Tibial nerve (tissue), 4 donors: ENCODE results near the gene FBLN2. TPM values are rescaled to one million over a fixed set of nuclear protein-coding genes. Genes with fewer than 3 reads are reported as not detected.

Experiments used
- DNase-seq, 2 donors: peaks; one replicate each; pipeline ENCODE4 v3.0.0-alpha.2; 2019; ENCODE audit warnings: low spot score in 2 of 2
- H3K27ac ChIP-seq, 4 donors: fragments of 200-600 bp; sonication (generic) in 3 of 4; one replicate each; pipeline ENCODE4 v1.5.1; 2017 to 2019; ENCODE audit warnings: mild to moderate bottlenecking in 1 of 4
- H3K27me3 ChIP-seq, 2 donors: fragments of 200-600 bp; sonication (generic) in 1 of 2; one replicate each; pipeline versions ENCODE4 v1.5.1 to v1.6.0; 2017 to 2019
- H3K36me3 ChIP-seq, 3 donors: fragments of 200-600 bp; sonication (generic); one replicate each; pipeline ENCODE4 v1.5.1; 2018 to 2019
- H3K4me1 ChIP-seq, 4 donors: fragments of 200-600 bp; sonication (generic) in 3 of 4; one replicate each; pipeline ENCODE4 v1.5.1; 2017 to 2019
- H3K4me3 ChIP-seq, 4 donors: fragments of 200-600 bp; sonication (generic) in 3 of 4; one replicate each; pipeline ENCODE4 v1.5.1; 2017 to 2019; ENCODE audit warnings: mild to moderate bottlenecking in 1 of 4, moderate library complexity in 1 of 4
- H3K9me3 ChIP-seq, 4 donors: fragments of 200-600 bp; sonication (generic) in 3 of 4; one replicate each; pipeline ENCODE4 v1.5.1; 2017 to 2019
- CTCF ChIP-seq, 5 experiments: fragments of 200-600 bp in 3 of 5; fragments of 450-650 bp in 2 of 5; sonication (generic) in 3 of 5; IDR thresholded peaks; one replicate each; pipeline ENCODE4 v1.5.1; 2016 to 2019; ENCODE audit warnings: antibody characterized with exemption in 5 of 5, mild to moderate bottlenecking in 3 of 5, moderate library complexity in 2 of 5
- EP300 ChIP-seq, 2 donors: sonication (generic); formaldehyde crosslinking; IDR thresholded peaks; one replicate each; pipeline ENCODE4 v1.6.1; 2017; ENCODE audit warnings: antibody characterized with exemption in 2 of 2, mild to moderate bottlenecking in 1 of 2
- POLR2A ChIP-seq, 2 donors: fragments of 450-650 bp; IDR thresholded peaks; one replicate each; pipeline ENCODE4 v1.6.1; 2017; ENCODE audit warnings: antibody characterized with exemption in 2 of 2, mild to moderate bottlenecking in 2 of 2, moderate library complexity in 2 of 2
- WGBS, 2 donors: methylation state at CpG; one replicate each; pipeline ENCODE4 v1.1.5; 2018; 5-methylcytosine and 5-hydroxymethylcytosine counted together
- total RNA-seq, 4 donors: library from RNA; depleted of rRNA; stranded (reverse); fragments of >200 nt; gene quantifications; one replicate each; pipeline ENCODE4 v1.1.0, GENCODE V29; 2016

FBLN2 gene
- total RNA-seq, 4 donors from 2014 or later, result 185 to 445 (median 240) TPM

GRCh38 chr3:13683288-13683687 is 134.4 kb downstream of the FBLN2 start:
- no peak for TF ChIP-seq CTCF (IDR thresholded peaks at IDR 0.05)
- TF ChIP-seq POLR2A (IDR thresholded peaks at IDR 0.05), result no peak
- no peak for TF ChIP-seq EP300 (IDR thresholded peaks at IDR 0.05)
- H3K27ac ChIP-seq, result no peak overlapping the region
- no peak overlapping the region for H3K4me3 ChIP-seq
- DNase-seq, result no peak
- H3K9me3 ChIP-seq, result no peaks in the 10 kb centered on the region
- no peaks in the 10 kb centered on the region for H3K27me3 ChIP-seq
- H3K36me3 ChIP-seq, result no peaks in the 10 kb centered on the region
- no peaks in the 10 kb centered on the region for H3K4me1 ChIP-seq
- WGBS, 2 donors, result 81 to 82% methylated on average over 4 of the region's 4 CpGs

- no peak for DNase-seq
- Histone ChIP-seq H3K4me3 (no peak overlapping the region), H3K27ac (no peak overlapping the region), H3K4me1 (no peaks in the 10 kb centered on the region), H3K36me3 (no peaks in the 10 kb centered on the region), H3K9me3 (no peaks in the 10 kb centered on the region), H3K27me3 (no peaks in the 10 kb centered on the region)
- no peak for TF ChIP-seq CTCF (IDR thresholded peaks at IDR 0.05)
- TF ChIP-seq EP300 (IDR thresholded peaks at IDR 0.05), result no peak
- no peak for TF ChIP-seq POLR2A (IDR thresholded peaks at IDR 0.05)
- WGBS, 2 donors, result 79 to 80% methylated on average over 11 of the region's 11 CpGs
Observed at GRCh38 chr3:13683772-13684171, 134.8 kb downstream of the FBLN2 start.

- H3K27me3 ChIP-seq, result no peaks in the 10 kb centered on the region
- no peak for DNase-seq
- no peaks in the 10 kb centered on the region for H3K4me1 ChIP-seq
- no peaks in the 10 kb centered on the region for H3K9me3 ChIP-seq
- H3K27ac ChIP-seq, result no peak overlapping the region
- 40 to 48% methylated on average over 9 to 12 of the region's 12 CpGs for WGBS, 2 donors
- no peak overlapping the region for H3K4me3 ChIP-seq
- no peaks in the 10 kb centered on the region for H3K36me3 ChIP-seq
- TF ChIP-seq CTCF (IDR thresholded peaks at IDR 0.05) (no peak), EP300 (IDR thresholded peaks at IDR 0.05) (no peak), POLR2A (IDR thresholded peaks at IDR 0.05) (no peak)
Observed at GRCh38 chr3:13684350-13684749, 135.4 kb downstream of the FBLN2 start.

- Histone ChIP-seq H3K27ac (no peak overlapping the region), H3K27me3 (no peaks in the 10 kb centered on the region), H3K4me3 (no peak overlapping the region), H3K9me3 (no peaks in the 10 kb centered on the region), H3K36me3 (no peaks in the 10 kb centered on the region), H3K4me1 (no peaks in the 10 kb centered on the region)
- 54 to 65% methylated on average over 10 of the region's 10 CpGs for WGBS, 2 donors
- TF ChIP-seq CTCF (IDR thresholded peaks at IDR 0.05) (no peak), POLR2A (IDR thresholded peaks at IDR 0.05) (no peak), EP300 (IDR thresholded peaks at IDR 0.05) (no peak)
- no peak for DNase-seq
Observed at GRCh38 chr3:13684854-13685253, 135.9 kb downstream of the FBLN2 start.

- no peak for TF ChIP-seq POLR2A (IDR thresholded peaks at IDR 0.05)
- no peaks in the 10 kb centered on the region for H3K36me3 ChIP-seq
- H3K4me3 ChIP-seq, result no peak overlapping the region
- H3K27me3 ChIP-seq, result no peaks in the 10 kb centered on the region
- H3K27ac ChIP-seq, result no peak overlapping the region
- H3K4me1 ChIP-seq, result no peaks in the 10 kb centered on the region
- 73 to 74% methylated on average over 5 of the region's 5 CpGs for WGBS, 2 donors
- no peaks in the 10 kb centered on the region for H3K9me3 ChIP-seq
- no peak for DNase-seq
Observed at GRCh38 chr3:13685721-13686120, 136.8 kb downstream of the FBLN2 start.
